T1000 (cell line): Measurements from ENCODE around the gene TACR1.
"Not testable (repeated sequence)": the region's sequence is repeated elsewhere in the genome, so short reads cannot be mapped to it uniquely, and the experiment has no call there.

Experiments
- DNase-seq: peaks from one replicate; lab custom pipeline; 2025; ENCODE audit warnings: mixed read lengths; lab: John Stamatoyannopoulos, UW

TACR1 gene

GRCh38 chr2:75146221-75146605 lies 53.1 kb downstream of the TACR1 start:
- not testable (repeated sequence) for DNase-seq

- DNase-seq: no peak
Observed at GRCh38 chr2:75142081-75142480, 57.2 kb downstream of the TACR1 start.

DNA sequence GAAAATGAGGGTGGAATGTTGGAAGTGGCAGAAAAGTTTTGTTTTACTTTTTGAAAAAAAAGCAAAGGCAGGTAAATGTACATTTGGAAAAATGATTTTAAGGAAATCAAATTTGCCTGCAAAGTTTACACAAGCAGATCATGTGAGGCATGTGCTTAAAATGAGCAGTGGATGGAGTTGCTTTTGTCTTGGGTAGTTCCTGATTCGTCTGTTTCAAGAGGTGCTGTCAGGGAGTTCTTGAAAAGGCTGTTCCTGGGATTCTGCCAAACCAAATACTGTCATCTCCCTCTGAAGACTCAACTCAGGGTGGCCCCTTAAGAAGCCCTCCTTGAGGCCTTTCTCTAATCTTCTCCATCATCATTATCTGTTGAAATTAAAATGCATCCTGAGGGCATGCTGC lies 59.0 kb downstream of the TACR1 start:
- DNase-seq: no peak

DNA sequence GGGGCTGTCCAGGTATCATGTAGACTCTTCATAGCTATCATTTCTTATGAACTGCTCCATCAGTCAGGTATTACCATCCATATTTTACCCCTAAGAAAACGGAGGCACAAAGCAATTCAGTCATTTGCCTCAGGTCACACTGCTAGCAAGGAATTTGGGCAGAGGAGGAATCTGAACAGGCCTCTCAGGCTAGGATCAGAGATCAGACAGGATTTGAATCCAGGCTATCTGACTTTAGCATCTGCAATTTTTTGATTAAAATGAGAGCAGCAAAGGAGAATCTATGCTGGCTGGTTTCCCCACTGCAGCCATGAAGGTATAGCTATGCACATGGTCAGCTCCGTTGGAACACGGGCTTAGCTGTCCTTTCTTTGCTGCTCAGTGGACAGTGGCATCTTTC lies 60.1 kb downstream of the TACR1 start:
- DNase-seq: no peak

- DNase-seq: no peak
Observed at GRCh38 chr2:75138528-75138927, 60.8 kb downstream of the TACR1 start.

DNA sequence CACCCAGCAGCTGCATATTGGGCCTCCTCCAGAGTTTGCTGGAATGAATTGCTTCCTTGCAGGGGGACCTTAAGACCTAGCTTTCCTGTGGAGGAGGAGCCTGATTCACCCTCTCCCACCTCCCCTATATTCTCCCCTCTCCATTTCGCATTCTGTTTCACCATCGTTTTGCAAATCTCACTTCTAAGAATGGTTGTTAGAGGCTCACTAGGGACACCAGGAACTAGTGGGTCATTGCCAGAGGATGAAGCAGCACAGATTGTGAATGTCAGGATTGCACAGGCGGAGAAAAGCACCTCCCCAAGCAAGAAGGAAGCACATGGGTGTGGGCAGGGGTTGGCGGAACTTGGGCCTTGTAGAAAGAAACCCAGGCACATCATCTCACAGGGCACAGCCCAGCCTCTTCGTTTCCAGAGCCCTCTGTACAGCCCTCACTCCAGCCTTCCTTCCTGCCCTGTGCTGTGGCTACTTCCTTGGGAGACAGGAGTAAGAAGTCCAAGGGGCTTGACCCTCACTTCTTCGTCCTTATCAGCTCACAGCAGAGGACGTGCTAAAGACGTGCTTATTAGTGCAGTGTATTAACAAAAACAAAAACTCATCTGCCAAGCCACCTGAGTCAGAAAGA lies 63.4 kb downstream of the TACR1 start:
- DNase-seq: no peak

DNA sequence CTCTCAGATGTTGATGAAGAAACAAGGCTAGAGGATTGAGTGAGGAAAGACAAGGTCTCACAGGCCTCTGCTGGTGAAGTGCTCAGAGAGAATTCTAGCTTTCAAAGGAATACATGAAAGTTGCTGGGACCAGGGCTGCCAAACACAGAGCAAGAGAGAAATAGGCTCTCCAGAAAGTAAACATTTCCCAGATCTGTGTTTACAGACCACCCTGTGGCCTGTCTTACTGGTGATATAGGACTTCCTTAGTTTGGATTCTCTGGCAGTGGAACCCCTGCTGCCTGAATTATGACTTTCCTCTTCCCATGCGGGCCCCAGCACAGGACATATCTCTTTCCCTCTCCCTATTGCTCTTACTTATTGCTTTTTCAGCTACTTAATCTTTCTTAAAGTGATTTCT lies 64.5 kb downstream of the TACR1 start:
- no peak for DNase-seq

- DNase-seq: no peak
Observed at GRCh38 chr2:75133621-75134570, 65.4 kb downstream of the TACR1 start.

GRCh38 chr2:75130171-75130570 lies 69.1 kb downstream of the TACR1 start:
- no peak for DNase-seq

DNA sequence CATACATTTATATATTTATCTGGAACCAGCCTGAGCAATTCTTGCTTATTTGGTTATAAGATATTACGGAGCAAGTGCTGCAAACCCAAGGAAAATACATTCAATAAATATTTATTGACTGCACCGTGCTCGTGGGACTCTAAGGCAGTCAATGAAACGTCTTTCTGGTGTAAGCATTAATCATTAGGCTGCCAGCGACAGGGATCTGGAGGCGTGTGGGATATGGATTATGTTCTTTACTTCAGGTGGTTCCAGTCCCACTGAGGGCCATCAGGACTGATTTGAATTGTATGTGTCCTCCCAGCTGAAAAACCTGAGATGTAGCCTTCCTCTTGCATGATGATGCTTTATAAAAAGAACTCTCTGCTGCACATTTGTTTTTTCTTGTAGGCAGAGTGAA lies 75.4 kb downstream of the TACR1 start:
- DNase-seq: no peak

GRCh38 chr2:75113231-75113869 lies 86.0 kb downstream of the TACR1 start:
- no peak for DNase-seq

- DNase-seq: no peak
Observed at GRCh38 chr2:75108937-75109482, 90.3 kb downstream of the TACR1 start.

DNA sequence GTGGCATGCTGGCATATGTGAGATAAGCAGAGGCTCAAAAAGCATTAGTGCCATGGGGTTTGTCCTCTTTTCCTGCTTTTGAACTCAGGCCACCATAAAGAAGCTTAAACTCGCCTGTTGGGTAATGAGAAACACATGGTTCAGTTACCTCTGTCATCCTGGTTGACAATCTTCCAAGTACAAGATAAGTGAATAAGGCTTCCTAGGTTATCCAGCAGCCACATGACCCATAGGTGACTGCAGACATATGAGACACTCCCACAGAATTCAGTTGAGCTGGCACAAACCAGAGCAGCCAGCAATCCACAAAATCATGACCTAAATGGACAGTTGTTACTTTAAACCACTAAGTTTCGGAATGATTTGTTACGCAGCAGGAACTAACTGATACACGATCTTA lies 97.3 kb downstream of the TACR1 start:
- DNase-seq: no peak

GRCh38 chr2:75100801-75101151 lies 98.5 kb downstream of the TACR1 start:
- no peak for DNase-seq

DNA sequence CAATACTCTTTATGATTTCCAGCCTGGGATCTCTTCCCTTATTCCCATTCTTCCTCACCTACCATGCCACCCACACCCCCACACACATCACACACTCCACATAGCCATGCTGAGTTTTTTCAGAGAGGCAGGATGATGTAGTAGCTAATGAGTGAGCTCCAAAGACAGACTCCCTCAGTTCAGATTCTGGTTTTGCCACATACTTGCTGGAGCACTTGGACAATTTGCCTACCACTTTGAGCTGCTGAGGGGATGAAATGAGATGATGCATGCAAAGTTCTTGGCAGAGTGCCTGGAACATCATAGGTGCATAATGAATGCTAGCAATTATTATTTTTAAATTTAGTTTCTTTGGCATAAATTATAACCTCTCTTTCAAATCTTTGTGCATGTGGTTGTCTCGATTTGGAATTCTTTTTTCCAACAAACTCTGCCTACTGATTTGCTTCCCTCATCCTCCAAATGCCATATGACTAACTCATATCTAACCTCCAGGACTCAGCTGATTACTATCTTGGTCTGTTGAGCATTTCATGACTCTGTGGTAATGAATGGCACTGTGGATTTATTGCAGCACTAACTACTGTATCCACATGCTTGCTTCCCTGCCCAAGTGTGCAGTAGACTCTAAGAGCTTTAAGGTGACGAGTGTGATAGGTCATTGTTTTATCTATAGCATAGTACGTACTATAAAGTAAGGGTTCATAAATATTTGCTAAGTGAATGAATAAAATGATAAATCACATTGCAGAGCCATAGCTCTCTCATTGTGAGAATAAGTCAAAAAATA lies 99.1 kb downstream of the TACR1 start:
- peak; percentile 20 for DNase-seq

GRCh38 chr2:75099521-75099922 lies 99.8 kb downstream of the TACR1 start:
- no peak for DNase-seq

- DNase-seq: no peak
Observed at GRCh38 chr2:75098856-75099255, 100.5 kb downstream of the TACR1 start.

DNA sequence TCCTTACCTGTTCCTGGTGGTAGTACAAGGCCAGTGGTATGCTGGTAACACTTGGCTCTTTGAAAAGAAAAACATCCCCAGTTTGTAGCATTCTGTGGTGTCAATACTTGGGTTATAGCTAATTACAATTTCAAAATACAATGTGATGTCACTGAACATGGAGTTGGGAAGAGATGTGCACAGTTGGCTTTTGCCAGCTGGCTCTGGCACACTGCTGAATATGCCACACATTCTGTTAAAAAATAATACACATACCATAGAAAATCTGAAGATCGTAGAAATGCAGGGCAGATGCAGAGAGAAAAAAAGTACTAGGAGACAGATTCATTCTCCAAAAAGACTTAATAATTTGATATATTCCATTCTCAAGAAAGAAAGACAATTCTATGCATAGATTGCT lies 101.5 kb downstream of the TACR1 start:
- DNase-seq: no peak

GRCh38 chr2:75094405-75094804 lies 104.9 kb downstream of the TACR1 start:
- DNase-seq: no peak

DNA sequence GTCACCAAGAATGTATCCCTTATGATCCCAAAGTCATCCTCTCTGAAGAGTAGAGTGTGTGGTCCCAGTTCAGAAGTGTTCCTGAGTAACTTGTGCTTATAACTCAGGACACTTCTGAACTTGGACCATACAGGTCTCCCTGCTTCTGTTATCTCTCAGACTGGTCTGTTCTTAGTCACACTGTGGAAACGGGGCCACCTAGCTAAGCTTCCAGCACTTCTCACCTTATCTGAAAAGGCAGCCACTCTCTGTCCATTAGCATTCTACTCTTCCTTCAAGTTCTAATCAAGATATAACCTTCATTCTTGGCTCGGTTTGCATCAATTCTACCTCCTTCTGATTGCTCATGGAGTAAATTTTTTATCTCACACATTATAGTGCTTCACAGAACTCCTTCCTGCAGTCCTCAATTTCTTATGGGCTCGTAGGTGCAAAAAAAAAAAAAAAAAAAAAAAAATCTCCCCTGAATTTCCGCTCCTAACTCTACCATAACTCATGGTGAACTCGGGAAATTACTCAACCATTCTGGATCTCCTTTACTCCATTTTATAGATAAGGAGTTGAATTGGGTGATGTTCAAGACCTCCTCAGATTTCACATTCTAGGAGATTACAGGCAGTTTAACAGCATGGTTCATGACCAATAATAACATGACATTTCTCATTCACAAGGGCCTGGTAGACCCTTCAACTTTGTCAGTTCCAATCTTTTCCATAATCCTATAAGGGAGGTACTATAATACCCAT lies 108.4 kb downstream of the TACR1 start:
- DNase-seq: no peak

GRCh38 chr2:75089471-75089870 lies 109.8 kb downstream of the TACR1 start:
- no peak for DNase-seq
